ENCODE measurements around the gene FZD1.

FZD1 gene

DNA sequence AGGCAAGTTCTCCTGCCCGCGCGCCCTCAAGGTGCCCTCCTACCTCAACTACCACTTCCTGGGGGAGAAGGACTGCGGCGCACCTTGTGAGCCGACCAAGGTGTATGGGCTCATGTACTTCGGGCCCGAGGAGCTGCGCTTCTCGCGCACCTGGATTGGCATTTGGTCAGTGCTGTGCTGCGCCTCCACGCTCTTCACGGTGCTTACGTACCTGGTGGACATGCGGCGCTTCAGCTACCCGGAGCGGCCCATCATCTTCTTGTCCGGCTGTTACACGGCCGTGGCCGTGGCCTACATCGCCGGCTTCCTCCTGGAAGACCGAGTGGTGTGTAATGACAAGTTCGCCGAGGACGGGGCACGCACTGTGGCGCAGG, 1.4 kb downstream of the FZD1 start:
- DNase-seq = no peak

DNA sequence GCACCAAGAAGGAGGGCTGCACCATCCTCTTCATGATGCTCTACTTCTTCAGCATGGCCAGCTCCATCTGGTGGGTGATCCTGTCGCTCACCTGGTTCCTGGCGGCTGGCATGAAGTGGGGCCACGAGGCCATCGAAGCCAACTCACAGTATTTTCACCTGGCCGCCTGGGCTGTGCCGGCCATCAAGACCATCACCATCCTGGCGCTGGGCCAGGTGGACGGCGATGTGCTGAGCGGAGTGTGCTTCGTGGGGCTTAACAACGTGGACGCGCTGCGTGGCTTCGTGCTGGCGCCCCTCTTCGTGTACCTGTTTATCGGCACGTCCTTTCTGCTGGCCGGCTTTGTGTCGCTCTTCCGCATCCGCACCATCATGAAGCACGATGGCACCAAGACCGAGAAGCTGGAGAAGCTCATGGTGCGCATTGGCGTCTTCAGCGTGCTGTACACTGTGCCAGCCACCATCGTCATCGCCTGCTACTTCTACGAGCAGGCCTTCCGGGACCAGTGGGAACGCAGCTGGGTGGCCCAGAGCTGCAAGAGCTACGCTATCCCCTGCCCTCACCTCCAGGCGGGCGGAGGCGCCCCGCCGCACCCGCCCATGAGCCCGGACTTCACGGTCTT, 1.9 kb downstream of the FZD1 start:
- no peak for DNase-seq

DNA sequence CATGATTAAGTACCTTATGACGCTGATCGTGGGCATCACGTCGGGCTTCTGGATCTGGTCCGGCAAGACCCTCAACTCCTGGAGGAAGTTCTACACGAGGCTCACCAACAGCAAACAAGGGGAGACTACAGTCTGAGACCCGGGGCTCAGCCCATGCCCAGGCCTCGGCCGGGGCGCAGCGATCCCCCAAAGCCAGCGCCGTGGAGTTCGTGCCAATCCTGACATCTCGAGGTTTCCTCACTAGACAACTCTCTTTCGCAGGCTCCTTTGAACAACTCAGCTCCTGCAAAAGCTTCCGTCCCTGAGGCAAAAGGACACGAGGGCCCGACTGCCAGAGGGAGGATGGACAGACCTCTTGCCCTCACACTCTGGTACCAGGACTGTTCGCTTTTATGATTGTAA, 2.5 kb downstream of the FZD1 start:
- no peak for DNase-seq

DNA sequence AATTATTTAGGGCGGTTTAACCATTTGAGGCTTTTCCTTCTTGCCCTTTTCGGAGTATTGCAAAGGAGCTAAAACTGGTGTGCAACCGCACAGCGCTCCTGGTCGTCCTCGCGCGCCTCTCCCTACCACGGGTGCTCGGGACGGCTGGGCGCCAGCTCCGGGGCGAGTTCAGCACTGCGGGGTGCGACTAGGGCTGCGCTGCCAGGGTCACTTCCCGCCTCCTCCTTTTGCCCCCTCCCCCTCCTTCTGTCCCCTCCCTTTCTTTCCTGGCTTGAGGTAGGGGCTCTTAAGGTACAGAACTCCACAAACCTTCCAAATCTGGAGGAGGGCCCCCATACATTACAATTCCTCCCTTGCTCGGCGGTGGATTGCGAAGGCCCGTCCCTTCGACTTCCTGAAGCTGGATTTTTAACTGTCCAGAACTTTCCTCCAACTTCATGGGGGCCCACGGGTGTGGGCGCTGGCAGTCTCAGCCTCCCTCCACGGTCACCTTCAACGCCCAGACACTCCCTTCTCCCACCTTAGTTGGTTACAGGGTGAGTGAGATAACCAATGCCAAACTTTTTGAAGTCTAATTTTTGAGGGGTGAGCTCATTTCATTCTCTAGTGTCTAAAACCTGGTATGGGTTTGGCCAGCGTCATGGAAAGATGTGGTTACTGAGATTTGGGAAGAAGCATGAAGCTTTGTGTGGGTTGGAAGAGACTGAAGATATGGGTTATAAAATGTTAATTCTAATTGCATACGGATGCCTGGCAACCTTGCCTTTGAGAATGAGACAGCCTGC, 3.1 kb downstream of the FZD1 start:
- no peak for DNase-seq

DNA sequence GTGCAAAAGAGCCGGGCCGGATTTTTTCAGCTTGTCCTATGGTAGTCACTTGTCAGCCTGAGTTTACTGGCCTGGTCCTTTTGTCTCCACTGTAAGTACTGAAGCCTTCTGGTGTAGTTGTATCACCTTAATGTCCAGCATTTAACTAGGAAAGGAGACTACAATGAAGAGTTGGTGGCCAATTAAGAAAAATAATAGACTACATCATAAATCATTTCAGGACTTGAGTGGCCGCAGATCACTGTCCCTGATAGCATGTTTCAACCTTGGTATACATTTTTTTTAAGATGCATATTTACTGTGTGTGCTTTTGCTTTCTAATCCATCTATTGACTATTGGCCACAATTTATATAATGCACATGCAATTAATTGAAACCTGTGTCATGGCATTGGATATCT, 6.1 kb downstream of the FZD1 start:
- no peak for DNase-seq

DNA sequence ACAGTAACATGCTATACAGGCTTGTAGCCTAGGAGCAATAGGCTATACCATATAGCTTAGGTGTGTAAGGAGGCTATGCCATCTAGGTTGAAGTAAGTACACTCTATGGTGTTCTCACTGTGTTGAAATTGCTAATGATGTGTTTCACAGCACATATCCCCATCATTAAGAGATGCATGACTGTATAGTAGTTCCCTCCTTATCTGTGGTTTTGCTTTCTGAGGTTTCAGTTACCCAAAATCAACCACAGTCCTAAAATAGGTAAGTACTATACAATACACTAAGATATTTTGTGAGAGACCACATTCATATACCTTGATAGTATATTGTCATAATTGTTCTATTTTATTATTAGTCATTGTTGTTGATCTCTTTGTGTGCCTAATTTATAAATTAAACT, 12.7 kb downstream of the FZD1 start:
- no peak for DNase-seq

DNA sequence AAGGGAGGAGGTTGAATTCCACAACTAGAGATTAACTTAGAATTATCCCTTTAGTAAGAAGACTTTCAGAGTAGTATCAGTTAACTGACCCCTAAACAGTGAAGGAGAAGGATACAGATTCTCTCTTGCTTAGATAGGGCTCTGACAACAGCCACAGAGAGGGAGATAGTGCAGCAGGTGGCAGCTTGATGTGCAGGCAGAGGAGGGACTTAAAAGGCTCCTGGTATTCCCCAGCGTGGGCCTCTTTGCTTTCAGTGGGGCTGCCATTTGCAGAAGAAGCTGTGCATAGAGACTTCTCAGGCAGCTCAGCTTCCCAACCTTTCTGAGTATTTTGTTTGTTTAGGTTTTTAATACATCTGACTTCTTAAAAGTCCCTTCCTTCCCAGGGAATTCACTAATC, 16.0 kb downstream of the FZD1 start:
- DNase-seq = no peak

DNA sequence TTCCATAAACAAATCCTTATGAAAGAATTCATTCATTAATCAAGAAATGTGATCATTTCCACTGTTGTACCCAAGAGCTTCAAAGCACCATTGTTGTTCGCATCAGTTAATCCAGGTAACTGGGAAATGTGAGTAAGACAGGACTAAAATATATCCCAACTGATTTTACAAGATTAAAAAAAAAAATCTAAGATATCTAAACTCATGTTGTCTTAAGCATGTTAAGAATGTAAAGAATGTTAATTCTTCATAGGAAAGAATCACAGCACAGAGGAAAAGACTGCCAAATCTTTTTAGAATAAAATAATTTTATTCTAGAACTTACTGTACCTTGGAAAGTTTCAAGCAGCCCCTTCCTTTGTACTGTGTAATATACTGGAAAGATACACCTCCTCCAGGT, 16.4 kb downstream of the FZD1 start:
- DNase-seq = no peak

DNA sequence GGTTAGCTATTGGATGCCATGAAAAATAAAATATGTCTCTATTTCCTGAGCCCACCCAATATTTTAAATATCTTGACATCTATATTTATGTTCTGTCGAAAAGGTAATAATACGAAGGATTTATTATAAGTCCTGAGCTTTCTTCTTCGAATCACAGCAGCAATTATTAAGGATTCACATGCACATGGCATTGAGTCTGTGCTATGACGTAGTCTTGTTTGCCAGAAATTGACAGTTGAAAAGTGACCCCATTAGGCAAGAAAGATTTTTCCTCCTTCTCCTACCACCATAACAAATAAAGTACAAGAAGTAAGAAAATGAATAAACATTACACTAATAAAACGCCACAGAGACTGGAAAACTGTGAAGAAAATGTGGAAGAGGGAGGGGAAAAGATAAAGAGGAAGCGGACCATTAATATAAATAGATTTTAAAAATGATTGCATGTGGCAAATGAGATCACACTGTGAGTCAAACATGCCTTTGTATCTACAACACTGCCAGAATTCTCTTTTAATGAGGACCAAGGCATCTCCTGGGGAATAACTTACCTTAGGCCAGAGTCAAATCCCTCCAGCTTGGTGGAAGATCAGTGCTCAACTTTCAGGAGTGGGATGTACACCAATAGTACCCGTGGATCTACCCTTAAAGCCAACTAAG, 21.6 kb downstream of the FZD1 start:
- DNase-seq = no peak

DNA sequence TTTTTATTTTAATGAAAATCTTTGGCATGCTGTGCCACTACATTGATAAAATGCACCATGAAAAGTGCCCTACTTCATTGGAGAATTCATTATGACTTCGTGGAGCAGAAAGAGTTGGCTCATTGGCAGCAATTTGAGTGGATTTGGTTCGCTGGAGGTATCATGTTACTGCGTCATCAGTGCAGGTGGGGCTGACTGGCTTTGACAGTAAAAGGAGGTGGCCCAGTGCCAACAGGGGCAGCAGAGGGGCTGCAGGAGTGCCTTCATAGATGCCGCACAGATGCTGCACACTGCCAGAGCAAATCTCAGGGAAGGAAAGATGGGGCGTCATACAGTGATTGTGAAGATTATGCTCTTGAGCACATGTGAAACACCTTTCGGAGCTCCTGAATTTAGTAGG, 22.2 kb downstream of the FZD1 start:
- DNase-seq = no peak

DNA sequence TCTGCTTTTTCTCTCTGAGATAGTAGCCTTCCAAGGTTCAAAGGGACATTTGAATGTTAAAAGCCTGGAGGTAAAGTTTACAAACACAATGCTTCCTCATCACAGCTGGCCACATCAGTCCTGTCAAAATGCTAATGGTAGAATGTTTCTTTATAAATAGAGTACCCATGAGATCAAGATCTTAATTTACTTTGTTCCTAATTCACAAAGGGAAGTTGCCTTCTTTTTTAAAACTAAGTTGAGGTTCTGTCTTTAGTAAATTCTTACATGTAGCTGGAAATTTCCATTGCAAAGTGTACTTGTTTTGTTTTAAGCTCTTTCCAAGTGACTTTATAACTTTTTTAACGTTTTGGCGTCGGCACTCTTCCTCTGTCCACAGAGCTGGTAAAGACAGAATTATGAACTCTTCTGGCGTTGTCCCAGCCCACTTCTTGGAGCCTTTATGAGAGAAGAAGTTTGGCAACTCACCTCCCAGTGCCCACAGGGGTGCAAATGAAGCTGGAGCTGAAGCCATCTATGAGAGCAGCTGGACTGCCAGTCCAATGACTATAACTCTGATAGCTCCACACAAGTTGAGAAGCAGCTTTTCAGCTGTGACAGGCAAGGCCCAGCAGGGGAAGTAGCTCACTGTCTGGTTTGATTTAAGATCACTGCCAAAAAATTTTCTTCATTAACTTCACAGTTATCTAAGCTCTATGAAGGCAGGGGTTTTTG, 23.3 kb downstream of the FZD1 start:
- DNase-seq = peak; percentile 9

DNA sequence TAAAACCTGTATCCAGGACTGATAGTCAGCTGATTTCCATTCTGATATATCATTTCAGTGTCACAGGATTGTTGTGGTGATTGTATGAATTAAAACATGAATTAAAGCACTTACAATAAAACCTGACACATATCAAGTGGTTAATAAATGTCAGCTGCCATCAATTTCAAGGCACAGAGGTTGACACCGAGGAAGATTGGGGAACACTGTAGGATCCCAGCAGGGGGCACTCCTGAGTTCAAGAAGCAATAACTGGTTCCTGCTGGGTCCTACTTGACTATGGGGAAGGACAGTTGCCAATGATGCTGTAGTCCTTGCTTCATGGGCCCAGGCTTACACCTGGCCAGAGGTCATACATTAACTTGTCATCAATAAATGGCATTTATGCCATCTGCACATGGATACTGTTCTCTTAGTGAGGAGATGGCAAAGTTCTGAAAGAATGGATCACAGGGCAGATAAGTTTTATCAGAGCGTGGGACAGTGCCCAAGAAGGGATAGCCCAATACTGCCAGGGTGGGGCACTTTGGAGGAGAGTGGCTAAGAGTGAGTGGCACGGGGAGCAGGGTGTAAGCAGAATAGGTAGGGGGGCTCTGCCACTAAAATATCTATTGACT, 24.1 kb downstream of the FZD1 start:
- peak; percentile 75 for DNase-seq

DNA sequence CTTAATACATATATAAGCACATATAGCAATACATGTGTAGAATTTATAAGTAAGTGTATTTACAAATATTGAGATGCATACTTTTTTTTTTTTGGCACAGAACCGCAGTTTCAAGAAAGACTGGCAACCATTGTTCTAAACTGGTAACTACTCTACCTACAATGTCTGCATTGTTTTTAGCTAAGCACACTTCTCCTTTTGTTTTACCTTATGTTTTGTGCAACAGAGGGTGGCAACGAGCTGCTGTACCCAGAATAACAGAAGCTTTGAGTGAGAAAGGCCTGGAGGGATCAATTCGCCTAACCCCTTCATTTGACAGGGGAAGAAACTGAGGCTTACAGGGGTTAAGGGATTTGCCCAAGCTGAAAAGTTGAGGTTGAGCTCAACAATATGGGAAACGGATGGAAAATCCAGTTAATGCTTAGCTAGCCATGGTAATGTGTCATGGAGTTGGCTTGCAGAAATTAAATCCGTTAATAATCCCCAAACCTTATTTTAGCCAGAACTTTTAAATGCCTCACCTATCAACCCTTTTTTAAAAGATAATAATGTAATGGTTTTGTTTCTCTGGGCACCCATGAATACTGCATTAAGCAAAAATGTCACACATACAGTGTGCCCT, 25.5 kb downstream of the FZD1 start:
- DNase-seq = no peak

DNA sequence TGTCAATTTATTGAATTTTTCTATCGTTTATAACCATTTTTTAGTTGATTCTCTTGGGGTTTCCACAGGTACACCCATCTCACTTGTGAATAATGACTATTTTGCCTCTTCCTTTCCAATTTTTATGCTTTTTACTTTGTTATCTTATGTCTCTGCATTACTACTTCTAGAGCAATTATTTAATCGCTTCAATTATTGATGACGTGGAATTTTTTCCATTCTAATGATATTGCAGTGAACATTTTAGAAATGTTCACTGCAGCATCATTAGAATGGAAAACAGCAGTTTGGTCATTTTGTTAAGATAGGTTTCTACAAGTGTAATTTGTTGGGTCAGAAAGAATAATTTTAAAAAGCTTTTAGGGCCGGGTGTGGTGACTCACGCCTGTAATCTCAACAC, 27.1 kb downstream of the FZD1 start:
- DNase-seq = no peak

DNA sequence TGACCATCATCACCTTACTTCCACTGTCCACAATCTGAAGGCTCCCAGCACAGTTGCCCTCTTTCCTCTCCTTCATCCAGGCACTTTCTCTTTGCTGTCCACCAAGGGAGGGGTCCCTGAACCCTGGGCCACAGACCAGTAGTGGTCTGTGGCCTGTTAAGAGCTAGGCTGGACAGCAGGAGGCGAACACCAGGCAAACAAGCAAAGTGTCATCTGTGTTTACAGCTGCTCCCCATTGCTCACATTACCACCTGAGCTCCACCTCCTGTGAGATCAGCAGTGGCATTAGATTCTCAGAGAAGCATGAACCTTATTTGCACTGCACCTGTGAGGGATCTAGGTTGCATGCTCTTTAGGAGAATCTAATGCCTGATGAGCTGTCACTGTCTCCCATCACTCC, 27.7 kb downstream of the FZD1 start:
- no peak for DNase-seq

DNA sequence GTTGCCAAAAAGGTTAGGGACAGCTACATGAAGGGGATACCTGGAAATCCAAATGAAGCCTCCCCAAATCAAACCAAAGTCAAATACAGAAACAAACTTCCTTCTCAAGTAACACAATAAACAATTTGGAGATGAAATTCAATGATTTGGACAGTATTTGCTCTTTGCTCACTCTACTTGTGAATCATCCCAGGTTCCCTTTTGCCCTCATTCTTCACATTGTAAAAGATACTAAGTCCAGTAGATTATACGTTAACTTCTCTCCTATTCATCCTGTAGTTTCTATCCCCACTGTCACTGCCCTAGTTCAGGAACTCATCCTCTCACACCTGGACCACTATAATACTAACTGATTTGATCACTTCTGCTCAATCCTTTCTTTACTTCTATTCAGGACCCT, 28.3 kb downstream of the FZD1 start:
- no peak for DNase-seq

DNA sequence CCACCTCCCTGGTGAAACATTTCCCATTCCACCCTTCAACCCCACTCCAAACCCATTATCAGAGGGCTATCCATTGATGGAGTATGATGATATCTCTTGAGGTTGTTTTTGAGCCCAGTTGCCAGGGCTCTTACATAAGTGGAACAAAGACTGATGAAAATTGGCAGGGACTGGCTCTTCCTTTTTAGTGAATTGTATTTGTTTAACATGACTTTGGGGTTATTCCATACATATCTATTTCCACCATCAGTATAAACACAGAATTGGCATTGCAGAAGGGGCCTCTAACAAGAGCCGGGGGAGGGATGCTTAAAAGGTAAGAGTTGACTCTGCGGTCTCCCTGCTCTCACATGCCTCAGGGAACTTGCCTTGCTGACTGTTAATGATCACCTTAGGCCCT, 28.9 kb downstream of the FZD1 start:
- no peak for DNase-seq

DNA sequence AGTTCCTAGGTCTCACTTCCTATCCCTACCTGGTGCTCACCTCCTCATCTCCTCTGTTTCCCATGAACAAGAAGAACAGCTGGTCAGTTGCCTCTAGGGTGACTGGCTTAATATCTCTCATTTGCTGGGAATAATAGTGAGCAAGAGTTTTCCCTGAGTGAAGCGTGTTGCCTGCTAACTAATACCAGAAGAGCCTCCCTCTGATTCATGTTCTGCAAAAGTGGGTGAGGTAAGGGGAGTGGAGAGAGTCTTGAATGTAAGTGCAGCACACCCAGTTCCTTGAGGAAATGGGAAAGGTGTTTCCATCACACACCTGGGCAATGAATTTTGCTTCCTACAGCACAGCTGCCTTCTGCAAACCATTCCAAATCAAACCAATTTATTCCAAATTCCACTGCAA, 29.6 kb downstream of the FZD1 start:
- no peak for DNase-seq

DNA sequence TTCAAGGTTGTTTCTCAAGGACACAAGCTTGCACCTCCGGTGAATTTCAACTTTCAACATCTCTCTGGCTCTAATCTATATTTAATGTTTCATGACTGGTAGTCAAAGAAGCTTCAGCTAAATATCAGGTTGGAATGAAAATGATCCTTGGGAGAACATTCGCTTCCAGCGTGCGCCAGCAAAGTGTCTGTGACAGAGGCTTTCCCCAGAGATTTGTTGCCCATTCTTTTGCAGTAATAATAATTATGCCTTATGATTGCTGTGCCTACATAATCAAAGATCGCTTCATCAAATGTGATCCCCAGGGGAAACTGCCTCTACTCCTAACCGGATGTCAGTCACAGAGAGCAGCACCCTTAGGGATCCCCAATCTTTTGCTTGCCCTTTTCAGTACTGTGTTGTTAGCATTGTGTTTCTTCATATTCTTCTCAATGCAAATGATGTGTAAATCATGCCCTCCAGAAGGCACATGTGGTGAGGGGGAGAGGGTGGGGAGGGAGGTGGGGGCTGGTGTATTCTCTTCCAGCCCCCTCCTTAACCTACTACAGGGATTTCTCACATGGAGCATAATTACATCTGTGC, 30.5 kb downstream of the FZD1 start:
- DNase-seq = no peak

DNA sequence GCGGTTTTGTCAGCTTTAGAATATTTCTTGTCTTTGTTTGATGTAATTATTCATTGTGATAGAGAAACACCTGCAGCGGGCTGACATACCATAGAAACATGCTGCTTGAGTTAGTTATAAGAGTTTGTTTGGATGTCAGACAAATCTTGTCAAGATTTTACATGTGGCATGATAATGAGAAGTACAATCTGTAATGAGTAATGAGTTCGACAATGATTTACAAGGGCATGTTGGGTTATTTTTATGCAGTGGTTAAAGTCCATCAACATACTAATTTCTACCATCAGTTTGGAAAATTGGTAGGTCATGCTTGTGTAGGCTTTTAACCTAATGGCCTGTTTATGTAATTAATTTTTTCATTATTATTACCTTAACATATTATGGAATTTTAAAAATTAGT, 31.3 kb downstream of the FZD1 start:
- no peak for DNase-seq

DNA sequence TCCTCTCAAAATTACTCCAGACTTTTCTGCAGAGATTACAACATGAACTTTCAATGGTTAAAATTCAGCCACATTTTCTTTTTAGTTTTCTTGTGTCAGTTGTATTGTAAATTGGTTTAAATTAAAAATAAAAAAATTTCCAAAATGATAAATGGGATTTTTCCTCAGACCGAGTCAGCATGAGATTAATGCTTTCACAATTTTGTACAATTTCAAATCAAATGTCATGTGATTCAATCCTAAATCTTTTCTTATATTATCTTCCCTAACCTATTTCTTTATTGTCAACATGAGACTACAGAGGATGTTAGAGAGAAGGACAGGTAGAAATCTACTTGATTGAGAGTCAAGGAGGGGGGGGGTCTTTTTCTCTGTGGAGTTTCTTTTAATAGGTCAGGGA, 33.7 kb downstream of the FZD1 start:
- DNase-seq = no peak

DNA sequence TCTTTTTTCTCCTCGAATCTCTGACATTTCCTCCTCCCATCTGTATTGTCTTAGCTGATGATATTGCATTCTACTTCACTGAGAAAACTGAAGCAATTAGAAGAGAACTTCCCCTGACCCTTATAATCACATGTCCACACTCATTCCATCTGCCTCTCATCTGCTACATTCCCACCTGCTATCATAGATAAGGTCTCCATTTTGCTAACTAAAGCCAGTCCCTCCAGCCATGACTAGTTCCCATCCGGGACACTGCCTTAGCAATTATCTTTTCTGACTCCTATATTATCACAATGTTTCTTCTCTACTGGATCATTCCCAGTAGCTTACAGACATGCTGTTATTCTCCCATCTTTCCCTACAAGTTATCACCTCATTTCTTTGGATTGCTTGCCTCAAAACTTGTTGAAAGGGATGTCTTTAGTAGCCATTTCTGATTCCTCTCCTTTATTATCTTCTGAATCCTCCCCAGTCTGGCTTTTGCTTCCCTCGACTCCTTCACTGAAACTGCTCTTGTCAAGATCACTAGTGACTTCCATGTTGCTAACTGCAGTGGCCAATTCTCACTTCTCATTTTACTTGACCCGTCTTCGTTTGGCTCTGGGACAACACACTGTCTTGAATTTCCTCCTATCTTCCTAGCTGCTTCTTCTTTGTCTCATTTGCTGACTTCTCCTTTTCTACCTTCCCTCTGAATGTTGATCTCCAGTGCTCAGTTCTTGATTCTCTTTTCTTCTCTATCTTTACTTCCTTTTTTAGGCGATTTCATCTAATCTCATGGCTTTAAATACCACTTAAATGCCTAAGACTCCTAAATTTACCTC, 35.9 kb downstream of the FZD1 start:
- DNase-seq = peak; percentile 25
